GM11168 (cell line): ENCODE measurements around the gene HMGB1.
"Not testable (repeated sequence)": the region's sequence is repeated elsewhere in the genome, so short reads cannot be mapped to it uniquely, and the experiment has no call there.

Source experiments
- in situ Hi-C: fragments of 300-500 bp; cut with MboI; formaldehyde crosslinking; loops from one replicate; pipeline ENCODE4 v1.12.0; 2022; ENCODE audit warnings: low sequenced_read_pairs; ENCODE audit not compliant: unreplicated experiment

HMGB1 gene

DNA sequence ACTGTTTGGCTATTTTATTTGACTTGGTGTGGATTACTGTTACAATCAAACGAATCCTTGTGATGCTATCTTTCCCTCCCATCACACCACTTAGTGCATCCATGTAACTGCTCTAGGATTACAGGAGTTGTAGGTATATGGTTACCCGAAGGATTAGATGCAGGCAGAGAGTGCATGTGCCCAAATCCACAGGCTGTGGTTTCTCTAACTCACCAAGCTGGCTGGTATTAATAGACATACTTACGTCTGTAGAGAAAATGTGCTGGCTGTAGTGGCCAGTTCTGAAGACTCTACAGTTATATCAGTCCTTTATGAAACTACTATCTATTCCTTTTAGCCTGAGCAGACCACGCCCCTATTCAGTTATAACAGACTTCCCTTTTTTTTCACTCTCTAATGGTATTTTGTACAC is 1.1 kb upstream of the HMGB1 start:
- in situ Hi-C loops: no loop called here

DNA sequence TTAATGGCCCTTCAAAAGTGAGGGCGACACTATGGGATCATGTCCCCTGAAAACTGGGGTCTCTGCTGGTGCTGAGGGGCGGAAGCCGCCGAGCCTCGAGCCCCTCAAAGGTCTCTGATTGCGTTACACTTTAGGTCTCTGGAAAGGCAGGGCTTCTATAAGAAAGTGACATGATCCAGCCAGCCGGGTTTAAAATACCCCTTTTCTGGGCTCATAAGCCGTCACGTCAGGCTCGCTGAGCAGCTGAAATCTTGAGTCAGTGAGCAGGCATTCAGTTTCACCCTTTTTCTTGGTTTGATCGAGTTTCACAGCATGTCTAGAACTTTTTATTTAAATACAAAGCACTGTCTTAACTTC is 600 bp upstream of the HMGB1 start:
- in situ Hi-C loops: no loop called here

DNA sequence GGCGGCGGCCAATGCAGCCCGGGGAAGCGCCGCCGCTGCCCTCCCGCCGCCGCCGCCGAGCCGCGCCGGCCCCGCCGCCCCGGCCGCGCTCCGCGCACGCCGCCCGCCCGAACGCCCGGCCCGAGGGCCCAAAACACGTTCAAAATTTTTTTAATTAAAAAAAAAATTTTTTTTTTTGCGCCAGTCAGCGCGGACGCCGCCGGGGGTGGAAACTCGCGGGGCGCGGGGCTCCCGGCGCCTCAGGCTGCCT is 468 bp downstream of the HMGB1 start:
- in situ Hi-C loops: no loop called here

DNA sequence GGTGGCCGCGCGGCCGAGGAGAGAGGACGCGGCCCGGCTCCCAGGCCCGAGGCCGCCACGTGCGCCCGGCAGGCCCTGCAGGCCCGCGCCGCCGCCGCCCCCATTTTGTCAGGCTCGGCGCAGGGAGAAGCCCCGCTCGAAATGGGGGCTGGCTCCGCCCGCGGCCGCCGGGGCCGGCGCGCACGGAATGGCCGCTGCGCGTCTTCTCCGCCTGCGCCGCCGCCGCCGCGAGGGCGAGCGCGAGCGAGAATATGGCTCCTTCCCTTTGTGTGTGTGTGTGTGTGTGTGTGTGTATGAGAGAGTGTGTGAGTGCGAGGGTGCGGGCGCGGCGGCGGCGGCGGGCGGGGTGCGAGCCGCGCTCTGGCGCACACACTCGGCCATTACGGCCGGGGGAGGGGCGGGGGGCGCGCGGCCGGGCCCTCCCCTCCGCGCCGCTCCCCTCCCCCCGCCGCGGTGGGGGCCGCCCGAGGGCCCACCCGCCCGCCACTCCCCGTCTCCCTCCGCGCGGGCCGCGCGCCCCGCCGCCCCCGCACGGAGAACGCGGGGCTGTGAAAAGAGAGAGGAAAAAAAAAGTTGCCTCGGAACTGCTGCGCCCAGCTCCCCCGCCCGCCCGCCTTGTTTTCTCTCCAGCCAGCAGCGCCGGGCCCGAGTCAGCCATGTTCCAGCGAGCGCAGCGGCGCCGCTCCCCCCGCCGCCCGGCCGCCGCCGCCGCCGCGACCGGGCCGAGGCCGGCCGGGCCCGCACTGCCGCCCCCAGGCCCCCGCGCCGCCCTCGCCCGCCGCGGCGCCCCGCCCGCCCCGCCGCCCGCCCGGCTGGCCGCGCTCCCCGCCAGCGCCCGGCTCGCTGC is 1.0 kb downstream of the HMGB1 start:
- in situ Hi-C loops: no loop called here

DNA sequence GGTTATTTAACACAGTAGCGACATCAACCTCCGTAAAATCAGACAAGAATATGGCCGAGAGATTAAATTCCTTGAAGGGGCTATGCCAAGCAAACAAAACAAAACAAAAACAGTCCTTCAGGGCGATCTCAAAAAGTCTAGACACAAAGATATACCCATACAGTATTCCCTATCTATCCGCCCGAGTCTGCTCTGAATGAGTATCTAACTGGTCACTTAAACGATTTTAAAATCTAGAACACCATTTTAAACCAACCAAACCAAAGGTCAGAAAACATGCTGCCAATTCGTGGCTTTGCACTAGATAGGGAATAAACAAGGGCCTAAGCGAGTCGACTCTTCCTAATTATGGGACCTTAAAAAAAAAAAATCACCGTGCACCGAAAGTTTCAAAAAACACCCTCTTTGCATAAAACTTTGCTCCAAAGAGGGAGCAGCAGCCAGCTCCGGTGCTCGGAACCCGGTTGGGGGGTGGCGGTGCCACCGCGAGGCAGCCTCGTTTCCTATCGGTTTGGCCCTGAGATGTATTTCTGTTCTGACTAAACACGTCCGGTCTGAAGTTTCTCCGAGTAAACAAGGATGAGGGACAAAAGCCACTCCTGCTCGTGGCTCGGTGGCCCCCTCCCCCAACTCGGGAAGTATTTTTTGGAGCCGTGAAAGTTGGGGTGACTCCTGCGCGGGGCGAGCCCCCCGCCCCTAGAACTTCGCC is 1.8 kb downstream of the HMGB1 start:
- in situ Hi-C loops: no loop called here

DNA sequence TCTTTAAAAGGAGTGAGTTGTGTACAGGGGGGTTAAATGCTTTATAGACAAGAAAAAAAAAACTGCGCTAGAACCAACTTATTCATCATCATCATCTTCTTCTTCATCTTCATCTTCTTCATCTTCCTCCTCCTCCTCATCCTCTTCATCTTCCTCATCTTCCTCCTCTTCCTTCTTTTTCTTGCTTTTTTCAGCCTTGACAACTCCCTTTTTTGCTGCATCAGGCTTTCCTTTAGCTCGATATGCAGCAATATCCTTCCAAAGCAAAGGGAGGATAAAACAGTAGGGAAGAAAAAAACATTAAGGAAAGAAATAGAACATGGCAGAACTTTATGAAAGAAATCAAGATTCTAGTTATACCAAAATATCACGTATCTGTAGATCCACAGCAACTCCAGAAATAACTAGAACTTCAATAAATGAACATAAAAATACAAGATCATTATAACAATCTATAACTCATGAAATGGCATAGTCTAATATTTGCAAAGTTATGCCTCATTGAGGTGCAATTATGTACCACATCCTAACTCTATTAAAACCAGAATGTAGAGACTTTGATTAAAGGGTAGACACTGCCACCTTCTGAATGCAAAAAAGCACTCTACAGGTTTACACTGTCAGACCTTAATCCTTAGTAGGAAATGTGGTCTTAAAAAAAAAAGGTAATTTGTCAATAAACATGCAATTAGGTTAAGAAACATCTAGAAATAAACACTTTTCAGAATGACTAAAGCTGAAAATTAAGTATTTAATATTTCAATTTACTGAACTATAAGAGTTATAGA is 4.3 kb downstream of the HMGB1 start:
- in situ Hi-C loops: not testable (repeated sequence)

DNA sequence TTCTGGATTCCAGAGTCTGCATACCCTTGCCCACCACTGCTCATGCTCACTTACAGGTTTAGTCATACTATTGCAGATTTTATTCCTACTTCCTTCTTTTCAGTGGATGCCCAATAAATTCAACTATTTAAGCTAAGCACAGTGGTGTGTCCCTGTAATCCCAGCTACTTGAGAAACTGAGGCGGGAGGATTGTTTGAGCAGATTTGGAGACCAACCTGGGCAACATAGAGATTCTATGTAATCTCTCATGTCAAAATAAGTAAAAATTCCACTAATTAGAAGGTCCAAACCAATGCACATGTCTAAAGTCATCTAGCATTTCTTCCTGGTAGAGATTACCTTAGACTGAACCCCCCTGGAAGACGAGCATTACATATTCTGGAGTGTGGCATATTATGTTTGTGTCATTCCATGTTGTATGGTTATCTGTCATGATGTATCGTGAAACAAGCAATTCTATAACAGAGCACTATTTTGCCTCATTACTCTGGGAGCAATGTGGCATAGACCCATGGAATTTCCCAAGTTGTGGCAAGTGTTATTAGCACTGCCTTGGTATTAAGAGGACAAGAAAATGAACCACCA is 8.3 kb downstream of the HMGB1 start:
- in situ Hi-C loops: no loop called here

DNA sequence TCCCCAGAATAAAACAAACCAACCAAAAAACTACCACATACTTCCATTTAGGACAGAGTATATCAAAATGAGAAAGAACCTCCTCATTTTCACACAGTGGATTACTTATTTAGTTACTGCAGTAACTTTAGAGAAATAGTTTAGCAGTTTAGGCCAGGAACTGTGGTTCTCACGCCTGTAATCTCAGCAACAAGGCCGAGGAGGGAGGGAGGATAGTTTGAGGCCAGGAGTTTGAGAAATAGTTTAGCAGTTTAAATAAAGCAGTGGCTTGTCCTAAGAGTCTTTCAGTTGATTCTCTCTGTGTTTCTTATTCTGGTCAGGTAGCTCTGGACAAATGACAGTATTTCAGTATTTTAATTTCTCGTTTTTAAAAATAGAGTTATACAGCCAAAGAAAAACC is 9.4 kb downstream of the HMGB1 start:
- in situ Hi-C loops: no loop called here

DNA sequence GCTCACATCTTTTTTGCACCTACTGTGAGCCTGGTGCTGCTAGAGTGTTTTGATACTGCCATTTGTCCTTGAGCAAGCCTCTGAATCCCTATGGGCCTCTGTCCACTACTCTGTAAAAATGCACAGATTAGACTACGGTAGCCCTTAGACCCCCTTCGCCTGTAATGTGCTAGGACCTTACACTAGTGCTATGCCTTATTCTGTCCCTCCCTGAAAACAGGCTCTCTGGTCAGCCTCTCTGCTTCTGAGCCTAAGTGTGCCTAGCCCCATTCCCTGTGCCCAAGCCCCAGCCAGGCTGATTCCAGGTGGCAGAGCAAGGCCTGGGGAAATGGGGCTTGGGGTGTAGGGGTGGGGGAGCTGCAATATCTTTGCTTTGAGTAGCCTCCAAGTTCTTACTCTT is 10.7 kb downstream of the HMGB1 start:
- in situ Hi-C loops: no loop called here

DNA sequence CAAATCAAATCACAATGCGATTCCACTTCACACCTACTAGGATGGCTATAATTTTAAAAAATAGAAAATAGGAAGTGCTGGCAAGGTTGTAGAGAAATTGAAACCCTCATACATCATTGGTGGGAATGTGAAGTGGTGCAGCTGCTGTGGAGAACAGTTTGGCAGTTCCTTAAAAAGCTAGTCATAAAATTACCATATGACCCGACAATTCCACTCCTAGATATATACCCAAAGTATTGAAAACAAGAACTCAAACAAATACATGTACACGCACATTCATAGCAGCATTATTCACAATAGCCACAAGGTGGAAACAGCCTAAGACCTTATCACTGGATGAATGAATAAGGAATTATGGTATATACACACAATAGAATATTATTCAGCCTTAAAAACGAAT is 12.0 kb downstream of the HMGB1 start:
- in situ Hi-C loops: no loop called here

DNA sequence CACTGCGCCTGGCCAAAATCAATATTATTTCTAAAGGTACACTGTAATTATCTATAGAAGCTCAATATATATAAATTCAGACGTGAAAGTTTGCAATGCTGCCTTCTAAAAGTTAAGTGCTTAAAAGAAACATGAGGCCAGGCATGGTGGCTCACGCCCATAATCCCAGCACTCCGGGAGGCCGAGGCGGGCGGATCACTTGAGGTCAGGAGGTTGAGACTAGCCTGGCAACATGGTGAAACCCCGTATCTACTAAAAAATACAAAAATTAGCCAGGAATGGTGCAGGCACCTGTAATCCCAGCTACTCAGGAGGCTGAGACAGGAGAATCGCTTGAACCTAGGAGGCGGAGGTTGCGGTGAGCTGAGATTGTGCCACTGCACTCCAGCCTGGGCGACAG is 14.3 kb downstream of the HMGB1 start:
- in situ Hi-C loops: not testable (repeated sequence)

DNA sequence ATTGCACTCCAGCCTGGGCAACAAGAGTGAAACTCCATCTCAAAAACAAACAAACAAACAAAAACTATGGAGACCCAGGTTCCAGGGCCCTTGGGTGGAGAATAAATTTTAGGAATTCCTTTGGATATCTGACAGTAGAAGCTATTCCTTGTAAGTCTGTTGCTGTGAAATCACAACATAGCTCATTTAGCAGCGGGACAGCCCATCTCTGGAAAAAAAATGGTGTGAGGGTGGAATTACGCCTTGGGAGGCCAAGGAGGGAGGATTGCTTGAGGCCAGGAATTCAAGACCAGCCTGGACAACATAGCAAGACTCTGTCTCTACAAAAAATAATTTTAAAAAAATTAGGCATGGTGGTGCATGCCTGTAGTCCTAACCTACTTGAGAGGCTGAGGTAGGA is 15.7 kb downstream of the HMGB1 start:
- in situ Hi-C loops: no loop called here

DNA sequence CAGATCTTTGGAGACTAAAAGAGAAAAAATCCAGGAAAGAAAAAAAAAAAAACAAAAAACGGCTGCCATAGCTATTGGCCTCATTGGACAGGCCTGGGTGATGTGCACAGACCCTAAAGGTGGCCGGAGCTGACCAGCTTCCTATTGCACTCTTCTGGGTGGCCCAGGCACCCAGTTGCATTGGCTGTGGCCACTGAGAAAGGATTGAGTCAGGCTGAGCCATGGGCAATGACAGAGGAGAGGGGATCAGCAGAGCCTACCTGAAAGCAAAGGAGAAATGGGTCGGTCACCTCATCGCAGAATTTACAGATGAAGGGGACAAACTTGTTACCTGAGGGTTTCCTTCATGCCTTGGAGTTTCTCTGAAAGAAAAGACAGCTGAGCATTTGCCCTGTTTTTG is 17.3 kb downstream of the HMGB1 start:
- in situ Hi-C loops: no loop called here

DNA sequence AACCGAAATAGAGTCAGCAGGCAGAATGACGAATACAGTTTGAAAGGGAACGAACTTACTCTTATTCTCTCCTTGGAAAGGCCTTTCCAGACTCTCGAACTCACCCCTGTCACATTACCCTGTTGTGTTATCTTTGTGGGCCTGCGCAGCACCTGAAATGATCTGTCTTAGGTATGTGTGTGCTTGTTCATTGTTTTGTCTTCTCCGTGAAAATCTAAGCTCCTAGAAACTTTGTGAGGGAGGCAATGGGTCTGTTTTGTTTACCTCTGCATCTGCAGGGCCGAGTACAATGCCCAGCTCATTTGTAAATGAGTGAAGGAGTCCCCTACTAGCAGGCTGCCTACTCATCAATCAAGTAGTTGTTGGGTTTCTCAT is 19.6 kb downstream of the HMGB1 start:
- in situ Hi-C loops: no loop called here

DNA sequence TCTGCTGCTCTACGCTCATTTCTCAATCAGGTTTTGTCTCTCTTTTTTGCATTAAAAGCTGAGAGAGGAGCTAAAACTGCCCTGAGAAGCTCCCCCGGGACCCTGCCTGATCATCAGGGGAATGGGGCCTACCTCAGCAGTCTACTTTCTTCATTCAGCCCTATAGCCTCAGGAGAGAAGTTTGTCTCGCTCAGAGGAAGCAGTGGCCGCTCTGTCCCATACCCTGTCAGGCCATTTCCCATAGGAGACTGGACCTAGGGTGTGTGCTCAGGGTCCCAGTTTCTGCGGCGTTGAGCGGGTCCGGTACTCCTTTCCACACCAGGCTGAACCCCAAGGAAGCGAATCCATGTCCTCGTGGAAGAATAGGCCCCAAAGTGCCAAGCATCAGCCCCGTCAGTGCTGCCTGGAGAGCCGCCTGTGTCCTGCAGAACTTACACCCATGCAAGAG is 21.8 kb downstream of the HMGB1 start:
- in situ Hi-C loops: no loop called here

DNA sequence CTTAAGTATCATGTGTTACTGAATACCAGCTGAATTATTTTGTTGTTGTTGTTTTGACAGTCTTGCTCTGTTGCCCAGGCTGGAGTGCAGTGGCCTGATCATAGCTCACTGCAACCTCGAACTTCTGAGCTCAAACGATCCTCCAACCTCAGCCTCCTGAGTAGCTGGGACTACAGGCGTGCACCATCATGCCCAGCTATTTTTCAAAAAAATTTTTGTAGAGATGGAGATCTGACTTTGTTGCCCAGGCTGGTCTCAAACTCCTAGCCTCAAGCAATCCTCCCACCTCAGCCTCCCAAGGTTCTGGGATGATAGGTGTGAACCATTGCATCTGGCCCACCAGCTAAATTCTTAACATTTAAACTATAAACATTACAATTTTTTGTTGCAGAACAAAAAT is 22.2 kb downstream of the HMGB1 start:
- in situ Hi-C loops: not testable (repeated sequence)

DNA sequence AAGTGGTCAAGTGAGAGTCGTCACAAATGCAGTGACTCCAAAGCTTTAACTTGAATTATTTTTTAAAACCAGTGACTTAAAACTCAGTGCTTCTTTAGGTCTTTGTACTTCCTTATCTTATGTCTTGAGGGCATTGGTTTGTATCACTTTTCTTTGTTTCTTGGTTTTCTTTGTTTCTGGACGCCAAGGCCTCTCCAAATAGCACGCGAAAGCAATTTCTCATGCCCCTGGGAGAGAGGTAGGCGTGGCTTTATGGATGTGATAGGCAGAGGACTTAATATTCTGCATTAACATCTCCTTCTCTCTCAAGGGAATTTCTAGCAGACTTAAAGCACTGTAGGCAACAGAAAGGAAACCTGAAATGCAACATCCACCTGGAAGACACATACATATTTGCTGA is 22.8 kb downstream of the HMGB1 start:
- in situ Hi-C loops: no loop called here

DNA sequence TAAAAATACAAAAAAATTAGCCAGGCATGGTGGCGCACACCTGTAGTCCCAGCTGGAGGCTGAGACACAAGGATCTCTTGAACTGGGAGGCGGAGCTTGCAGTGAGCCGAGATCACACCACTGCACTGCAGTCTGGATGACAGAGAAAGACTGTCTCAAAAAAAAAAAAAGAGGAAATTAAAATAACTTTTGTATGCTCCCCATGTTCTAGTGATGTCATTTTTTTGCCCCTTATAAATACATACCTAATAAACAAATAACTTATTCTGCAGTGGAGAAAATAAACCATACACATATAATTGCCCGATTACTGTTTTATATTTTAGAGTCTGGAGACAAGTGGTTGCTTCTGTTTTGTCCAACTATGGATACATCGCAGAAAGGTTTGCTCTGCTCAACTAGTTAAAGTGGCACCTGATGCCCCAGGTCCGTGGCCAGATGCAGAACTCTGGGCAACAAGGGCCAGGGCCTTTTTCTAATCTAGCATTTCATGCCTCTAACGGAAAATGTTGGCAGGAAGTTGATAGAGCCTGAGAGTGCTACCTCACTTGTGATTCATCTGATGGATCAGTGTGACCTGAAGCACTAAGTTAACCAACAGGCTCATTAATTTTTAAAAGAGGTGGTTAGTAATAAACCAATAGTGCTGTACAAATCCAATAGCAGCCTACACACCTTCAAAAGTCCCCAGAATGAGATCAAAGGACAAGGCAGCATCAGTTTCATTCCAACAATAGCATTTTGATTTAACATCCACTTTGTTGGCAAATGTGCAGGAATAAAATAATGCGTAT is 24.6 kb downstream of the HMGB1 start:
- in situ Hi-C loops: no loop called here

DNA sequence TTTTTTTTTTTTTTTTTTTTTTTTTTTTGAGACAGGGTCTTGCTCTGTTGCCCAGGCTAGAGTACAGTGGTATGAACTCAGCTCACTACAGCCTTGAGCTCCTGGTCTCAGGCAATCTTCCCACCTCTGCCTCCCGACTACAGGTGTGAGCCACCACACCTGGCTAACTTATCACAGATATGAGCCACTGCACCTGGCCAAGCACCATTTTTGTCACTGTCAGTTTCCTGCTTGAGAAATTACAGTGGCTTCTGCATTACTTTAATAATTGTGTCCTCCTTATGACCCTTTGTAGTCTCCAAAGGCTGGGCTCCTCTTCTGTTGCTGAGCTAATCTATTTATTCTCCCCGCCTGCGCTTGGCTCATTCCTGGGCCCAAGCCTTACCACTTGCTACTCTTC is 27.4 kb downstream of the HMGB1 start:
- in situ Hi-C loops: no loop called here

DNA sequence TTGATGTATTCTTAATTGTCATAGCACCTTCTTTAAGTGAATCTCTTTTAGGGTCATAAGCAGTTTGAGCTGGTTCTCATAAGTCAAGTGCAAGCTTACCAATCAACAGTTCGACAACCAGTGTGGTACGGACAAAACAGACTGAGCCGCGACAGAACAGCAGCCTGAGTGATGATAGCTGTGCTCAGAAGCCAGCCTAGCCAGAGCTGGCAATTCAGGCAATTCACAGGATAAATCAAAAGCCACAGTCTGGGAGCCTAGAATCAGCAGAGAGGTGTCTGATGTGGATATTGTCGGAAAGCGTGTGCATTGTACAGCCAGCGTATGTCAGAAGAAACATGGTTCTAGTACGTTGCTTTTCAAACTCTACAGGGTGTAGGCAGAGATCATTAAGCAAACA is 28.6 kb downstream of the HMGB1 start:
- in situ Hi-C loops: no loop called here
